Pericardium fibroblast (primary cell): ENCODE measurements around the gene PCDHB9. TPM values are rescaled to one million over a fixed set of nuclear protein-coding genes. Genes with fewer than 3 reads are reported as not detected.

Experiments used
- total RNA-seq: library from RNA; depleted of rRNA; stranded (reverse); fragments of >200 nt; gene quantifications from 2 replicates; pipeline ENCODE4 v1.2.3, GENCODE V29; 2015

The PCDHB9 gene
- 0.23 and 0.43 TPM in 2 replicates for total RNA-seq

GRCh38 chr5:141186897-141187512 lies at the start of gene PCDHB9:
PCDHB9 (plus strand) TSS chr5:141187161; CDS start chr5:141187319, 158 bp downstream.

GRCh38 chr5:141149812-141150211 lies 37.1 kb upstream of the PCDHB9 start, which contains the start of gene PCDHB6:
PCDHB6 (plus strand) TSS chr5:141150057; CDS start chr5:141150258, 201 bp downstream.

GRCh38 chr5:141172381-141173204 lies 14.4 kb upstream of the PCDHB9 start, which contains the start of gene PCDHB7:
PCDHB7 (plus strand) TSS chr5:141172644; CDS start chr5:141172836, 192 bp downstream.

GRCh38 chr5:141177577-141178191 lies 9.3 kb upstream of the PCDHB9 start, which contains the start of gene PCDHB8:
PCDHB8 (plus strand) TSS chr5:141177790; CDS start chr5:141178035, 245 bp downstream.

GRCh38 chr5:141182248-141182647 lies 4.7 kb upstream of the PCDHB9 start, which contains the start of gene PCDHB16:
PCDHB16 (plus strand) TSS chr5:141182387; CDS start chr5:141182560, 173 bp downstream.

GRCh38 chr5:141192110-141192725 lies 5.3 kb downstream of the PCDHB9 start, which contains the start of gene PCDHB10:
PCDHB10 (plus strand) TSS chr5:141192353; CDS start chr5:141192553, 200 bp downstream.

GRCh38 chr5:141199359-141200235 lies 12.6 kb downstream of the PCDHB9 start, which contains the start of gene PCDHB11:
PCDHB11 (plus strand) TSS chr5:141199627; CDS start chr5:141199775, 148 bp downstream.

GRCh38 chr5:141208478-141208877 lies 21.5 kb downstream of the PCDHB9 start, which contains the start of gene PCDHB12:
PCDHB12 (plus strand) TSS chr5:141208719; CDS start chr5:141208908, 189 bp downstream.

GRCh38 chr5:141213656-141214339 lies 26.8 kb downstream of the PCDHB9 start, which contains the start of gene PCDHB13:
PCDHB13 (plus strand) TSS chr5:141213919; CDS start chr5:141214124, 205 bp downstream.

GRCh38 chr5:141223112-141223783 lies 36.3 kb downstream of the PCDHB9 start, which contains the start of gene PCDHB14:
PCDHB14 (plus strand) TSS chr5:141223343; CDS start chr5:141223506, 163 bp downstream.

Other genes starting within 250 kb of the PCDHB9 start
- 0.60 and 2.6 TPM in 2 replicates for gene PCDHAC2, start 220.7 kb upstream of the PCDHB9 start, total RNA-seq
- not detected in 2 replicates for gene PCDHB1, start 135.8 kb upstream of the PCDHB9 start, total RNA-seq
- 0.09 and 0.93 TPM in 2 replicates for gene PCDHB2, start 92.5 kb upstream of the PCDHB9 start, total RNA-seq
- gene PCDHB3, start 86.7 kb upstream of the PCDHB9 start, total RNA-seq, result 0.23 TPM in 1 of 2 replicates, not detected in the other
- gene PCDHB4, start 65.3 kb upstream of the PCDHB9 start, total RNA-seq, result 0.35 and 0.94 TPM in 2 replicates
- 0.34 and 2.2 TPM in 2 replicates for gene PCDHB5, start 52.0 kb upstream of the PCDHB9 start, total RNA-seq
- gene PCDHB6, start 37.1 kb upstream of the PCDHB9 start, total RNA-seq, result 0.12 TPM in 1 of 2 replicates, not detected in the other
- gene PCDHB7, start 14.5 kb upstream of the PCDHB9 start, total RNA-seq, result 0.23 and 0.34 TPM in 2 replicates
- not detected in 2 replicates for gene PCDHB8, start 9.4 kb upstream of the PCDHB9 start, total RNA-seq
- gene PCDHB16, start 4.8 kb upstream of the PCDHB9 start, total RNA-seq, result under 0.01 and 1.1 TPM in 2 replicates
- 0.12 and 0.17 TPM in 2 replicates for gene PCDHB10, start 5.2 kb downstream of the PCDHB9 start, total RNA-seq
- gene PCDHB11, start 12.5 kb downstream of the PCDHB9 start, total RNA-seq, result 0.12 TPM in 1 of 2 replicates, not detected in the other
- gene PCDHB12, start 21.6 kb downstream of the PCDHB9 start, total RNA-seq, result under 0.01 and 0.26 TPM in 2 replicates
- gene PCDHB13, start 26.8 kb downstream of the PCDHB9 start, total RNA-seq, result 0.35 and 0.43 TPM in 2 replicates
- gene PCDHB14, start 36.2 kb downstream of the PCDHB9 start, total RNA-seq, result 0.70 TPM in 1 of 2 replicates, not detected in the other
- gene PCDHB15, start 58.2 kb downstream of the PCDHB9 start, total RNA-seq, result under 0.01 and 0.12 TPM in 2 replicates
- gene SLC25A2, start 116.9 kb downstream of the PCDHB9 start, total RNA-seq, result not detected in 2 replicates
- gene TAF7, start 133.6 kb downstream of the PCDHB9 start, total RNA-seq, result 34.3 and 45.5 TPM in 2 replicates
- 0.35 and 0.85 TPM in 2 replicates for gene PCDHGA1, start 143.4 kb downstream of the PCDHB9 start, total RNA-seq
- 2.2 and 3.5 TPM in 2 replicates for gene PCDHGA2, start 151.6 kb downstream of the PCDHB9 start, total RNA-seq
- gene PCDHGA3, start 156.7 kb downstream of the PCDHB9 start, total RNA-seq, result 1.8 and 4.4 TPM in 2 replicates
- 0.82 and 0.94 TPM in 2 replicates for gene PCDHGB1, start 162.9 kb downstream of the PCDHB9 start, total RNA-seq
- 2.8 and 3.9 TPM in 2 replicates for gene PCDHGA4, start 167.9 kb downstream of the PCDHB9 start, total RNA-seq
- 0.77 and 3.3 TPM in 2 replicates for gene PCDHGB2, start 172.8 kb downstream of the PCDHB9 start, total RNA-seq
- gene PCDHGA5, start 177.0 kb downstream of the PCDHB9 start, total RNA-seq, result 0.68 and 2.1 TPM in 2 replicates
- 0.58 and 1.8 TPM in 2 replicates for gene PCDHGB3, start 183.1 kb downstream of the PCDHB9 start, total RNA-seq
- 3.7 and 4.3 TPM in 2 replicates for gene PCDHGA6, start 186.7 kb downstream of the PCDHB9 start, total RNA-seq
- 4.4 and 5.1 TPM in 2 replicates for gene PCDHGA7, start 195.6 kb downstream of the PCDHB9 start, total RNA-seq
- 11.6 and 12.8 TPM in 2 replicates for gene PCDHGB4, start 200.5 kb downstream of the PCDHB9 start, total RNA-seq
- gene PCDHGA8, start 205.5 kb downstream of the PCDHB9 start, total RNA-seq, result 0.70 and 1.4 TPM in 2 replicates
- gene PCDHGB5, start 210.8 kb downstream of the PCDHB9 start, total RNA-seq, result 19.2 and 23.3 TPM in 2 replicates
- gene PCDHGA9, start 215.6 kb downstream of the PCDHB9 start, total RNA-seq, result 1.4 and 2.5 TPM in 2 replicates
- 0.93 and 1.4 TPM in 2 replicates for gene PCDHGB6, start 220.9 kb downstream of the PCDHB9 start, total RNA-seq
- 6.9 and 8.6 TPM in 2 replicates for gene PCDHGA10, start 225.8 kb downstream of the PCDHB9 start, total RNA-seq
- 8.3 and 12.5 TPM in 2 replicates for gene PCDHGB7, start 230.5 kb downstream of the PCDHB9 start, total RNA-seq
- gene PCDHGA11, start 233.9 kb downstream of the PCDHB9 start, total RNA-seq, result 11.7 and 12.9 TPM in 2 replicates
- 18.8 and 27.2 TPM in 2 replicates for gene PCDHGA12, start 243.3 kb downstream of the PCDHB9 start, total RNA-seq